Esophagus (tissue), 2 donors: ENCODE results near the gene ZFAND3. TPM values are rescaled to one million over a fixed set of nuclear protein-coding genes. Genes with fewer than 3 reads are reported as not detected.

Source experiments
- H3K27ac ChIP-seq, 2 donors: one replicate each; pipeline ENCODE4 v1.5.1; 2013; ENCODE audit warnings: low read depth in 2 of 2, mild to moderate bottlenecking in 2 of 2, inconsistent platforms in 1 of 2, low read length in 1 of 2, moderate library complexity in 1 of 2
- H3K27me3 ChIP-seq, 2 donors: one replicate each; pipeline ENCODE4 v1.6.1; 2013; ENCODE audit warnings: low read length in 2 of 2, control low read depth in 1 of 2, mild to moderate bottlenecking in 1 of 2; ENCODE audit not compliant: insufficient read depth in 2 of 2, control insufficient read depth in 1 of 2
- H3K36me3 ChIP-seq, 2 donors: one replicate each; pipeline ENCODE4 v1.6.1; 2013; ENCODE audit warnings: low read length in 1 of 2; ENCODE audit not compliant: control insufficient read depth in 2 of 2, insufficient read depth in 2 of 2
- H3K4me1 ChIP-seq, 2 donors: one replicate each; pipeline ENCODE4 v1.6.1; 2013; ENCODE audit warnings: low read length in 1 of 2; ENCODE audit not compliant: control insufficient read depth in 2 of 2, insufficient read depth in 2 of 2
- H3K4me3 ChIP-seq, 2 donors: one replicate each; pipeline ENCODE4 v1.5.1; 2013; ENCODE audit warnings: low read length in 2 of 2, mild to moderate bottlenecking in 2 of 2, low read depth in 1 of 2, moderate library complexity in 1 of 2
- H3K9me3 ChIP-seq, 2 donors: one replicate each; pipeline ENCODE4 v1.6.1; 2013; ENCODE audit warnings: mild to moderate bottlenecking in 2 of 2, low read depth in 1 of 2, low read length in 1 of 2, moderate library complexity in 1 of 2; ENCODE audit not compliant: control insufficient read depth in 2 of 2, insufficient read depth in 1 of 2
- WGBS, 2 donors: extraction: QIAGEN DNeasy Blood & Tissue Kit; methylation state at CpG; one replicate each; pipeline ENCODE4 v1.1.7; 2013; 5-methylcytosine and 5-hydroxymethylcytosine counted together
- polyA plus RNA-seq, 2 donors: library from polyadenylated mRNA; stranded (reverse); fragments of 200-250 nt; gene quantifications; one replicate each; pipeline ENCODE4 v1.2.3, GENCODE V29; 2013
- donor health status: healthy with polysubstance abuse.
- donor health status: Bipolar disorder and iron deficiency.

The ZFAND3 gene
- polyA plus RNA-seq, 2 donors = 20.6 to 21.9 TPM

GRCh38 chr6:37919417-37920157, 100.1 kb downstream of the ZFAND3 start:
- 82 to 86% methylated on average over 3 of the region's 3 CpGs for WGBS, 2 donors
- Histone ChIP-seq H3K27ac (no peak overlapping the region), H3K4me3 (no peak overlapping the region), H3K36me3 (peaks cover 0 to 4% of the 10 kb centered on the region in 2 donors), H3K27me3 (no peaks in the 10 kb centered on the region), H3K4me1 (no peaks in the 10 kb centered on the region), H3K9me3 (no peaks in the 10 kb centered on the region)

GRCh38 chr6:37920667-37921066, 101.1 kb downstream of the ZFAND3 start:
- whole genome bisulfite sequencing, 2 donors = 56 to 59% methylated on average over 2 of the region's 2 CpGs
- no peak overlapping the region for H3K4me3 ChIP-seq
- H3K4me1 ChIP-seq = no peaks in the 10 kb centered on the region
- H3K27me3 ChIP-seq = no peaks in the 10 kb centered on the region
- H3K27ac ChIP-seq = no peak overlapping the region
- H3K9me3 ChIP-seq = no peaks in the 10 kb centered on the region
- peaks cover 0 to 4% of the 10 kb centered on the region in 2 donors for H3K36me3 ChIP-seq

- no peaks in the 10 kb centered on the region for H3K36me3 ChIP-seq
- no peak overlapping the region for H3K4me3 ChIP-seq
- H3K27me3 ChIP-seq = no peaks in the 10 kb centered on the region
- 90 to 91% methylated on average over 1 of the region's 1 CpG for WGBS, 2 donors
- no peaks in the 10 kb centered on the region for H3K9me3 ChIP-seq
- no peaks in the 10 kb centered on the region for H3K4me1 ChIP-seq
- H3K27ac ChIP-seq = no peak overlapping the region
These were observed 103.0 kb downstream of the ZFAND3 start for GRCh38 chr6:37922563-37922962.

- Histone ChIP-seq H3K36me3 (no peaks in the 10 kb centered on the region), H3K9me3 (no peaks in the 10 kb centered on the region), H3K27ac (no peak overlapping the region), H3K27me3 (no peaks in the 10 kb centered on the region), H3K4me3 (no peak overlapping the region), H3K4me1 (no peaks in the 10 kb centered on the region)
These were observed 104.0 kb downstream of the ZFAND3 start for GRCh38 chr6:37923514-37923913.

- Histone ChIP-seq H3K4me1 (no peaks in the 10 kb centered on the region), H3K9me3 (no peaks in the 10 kb centered on the region), H3K27ac (no peak overlapping the region), H3K36me3 (no peaks in the 10 kb centered on the region), H3K4me3 (no peak overlapping the region), H3K27me3 (no peaks in the 10 kb centered on the region)
- 84 to 87% methylated on average over 4 of the region's 4 CpGs for WGBS, 2 donors
These were observed 107.1 kb downstream of the ZFAND3 start for GRCh38 chr6:37926661-37927060.

- Histone ChIP-seq H3K27me3 (no peaks in the 10 kb centered on the region), H3K9me3 (no peaks in the 10 kb centered on the region), H3K4me3 (no peak overlapping the region), H3K27ac (no peak overlapping the region), H3K36me3 (no peaks in the 10 kb centered on the region), H3K4me1 (no peaks in the 10 kb centered on the region)
- WGBS, 2 donors = 91% methylated on average over 4 of the region's 4 CpGs
These were observed 108.7 kb downstream of the ZFAND3 start for GRCh38 chr6:37928217-37928616.

GRCh38 chr6:37930288-37930971, 110.9 kb downstream of the ZFAND3 start:
- Histone ChIP-seq H3K36me3 (no peaks in the 10 kb centered on the region), H3K27me3 (no peaks in the 10 kb centered on the region), H3K4me3 (no peak overlapping the region), H3K4me1 (no peaks in the 10 kb centered on the region), H3K27ac (no peak overlapping the region), H3K9me3 (no peaks in the 10 kb centered on the region)
- WGBS, 2 donors = 79 to 90% methylated on average over 4 of the region's 4 CpGs

- 96 to 97% methylated on average over 1 of the region's 1 CpG for WGBS, 2 donors
- H3K9me3 ChIP-seq = no peaks in the 10 kb centered on the region
- no peaks in the 10 kb centered on the region for H3K36me3 ChIP-seq
- H3K27me3 ChIP-seq = no peaks in the 10 kb centered on the region
- no peak overlapping the region for H3K4me3 ChIP-seq
- H3K4me1 ChIP-seq = no peaks in the 10 kb centered on the region
- H3K27ac ChIP-seq = no peak overlapping the region
These were observed 111.5 kb downstream of the ZFAND3 start for GRCh38 chr6:37931066-37931465.

- WGBS, 2 donors = 92 to 96% methylated on average over 5 of the region's 5 CpGs
- Histone ChIP-seq H3K27me3 (no peaks in the 10 kb centered on the region), H3K4me1 (no peaks in the 10 kb centered on the region), H3K9me3 (no peaks in the 10 kb centered on the region), H3K27ac (no peak overlapping the region), H3K36me3 (no peaks in the 10 kb centered on the region), H3K4me3 (no peak overlapping the region)
These were observed 114.7 kb downstream of the ZFAND3 start for GRCh38 chr6:37934276-37934675.

- H3K36me3 ChIP-seq = no peaks in the 10 kb centered on the region
- 92 to 98% methylated on average over 2 of the region's 2 CpGs for WGBS, 2 donors
- H3K4me1 ChIP-seq = no peaks in the 10 kb centered on the region
- no peaks in the 10 kb centered on the region for H3K9me3 ChIP-seq
- no peak overlapping the region for H3K4me3 ChIP-seq
- H3K27ac ChIP-seq = no peak overlapping the region
- no peaks in the 10 kb centered on the region for H3K27me3 ChIP-seq
These were observed 116.6 kb downstream of the ZFAND3 start for GRCh38 chr6:37936150-37936549.
